Medulla oblongata (tissue), 1 donor: ENCODE data around the gene ADARB2.

Source experiments
- DNase-seq: peaks from one replicate; pipeline ENCODE4 v3.0.0-alpha.2; 2015; ENCODE audit errors: extremely low spot score

ADARB2 gene

DNA sequence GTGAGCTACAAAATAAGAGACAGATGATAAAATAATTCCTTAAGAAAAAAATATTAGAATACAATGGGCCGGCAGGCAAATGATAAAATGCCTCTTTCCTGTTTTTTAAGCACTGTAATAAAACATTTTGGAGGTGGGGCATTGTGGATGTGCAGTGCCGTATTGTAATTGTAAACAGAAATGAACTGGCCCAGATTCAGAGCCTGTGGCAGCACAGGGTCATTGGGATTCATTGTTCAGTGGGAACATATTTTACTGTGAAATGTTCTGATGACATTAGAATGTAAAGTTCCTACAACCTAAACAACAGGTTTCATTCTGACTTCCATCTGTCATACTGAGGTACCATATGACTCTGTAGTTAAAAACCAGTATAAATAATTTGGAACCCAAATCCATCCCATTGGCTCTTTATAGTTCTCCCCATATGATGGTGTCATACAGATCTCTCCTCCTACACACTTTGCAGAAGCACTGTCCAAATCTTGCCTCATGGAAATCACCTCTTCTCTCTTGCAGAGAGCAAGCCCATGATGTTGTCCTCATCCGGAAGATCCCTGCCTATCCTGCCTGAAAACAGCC lies 416.5 kb downstream of the ADARB2 start:
- no peak for DNase-seq

DNA sequence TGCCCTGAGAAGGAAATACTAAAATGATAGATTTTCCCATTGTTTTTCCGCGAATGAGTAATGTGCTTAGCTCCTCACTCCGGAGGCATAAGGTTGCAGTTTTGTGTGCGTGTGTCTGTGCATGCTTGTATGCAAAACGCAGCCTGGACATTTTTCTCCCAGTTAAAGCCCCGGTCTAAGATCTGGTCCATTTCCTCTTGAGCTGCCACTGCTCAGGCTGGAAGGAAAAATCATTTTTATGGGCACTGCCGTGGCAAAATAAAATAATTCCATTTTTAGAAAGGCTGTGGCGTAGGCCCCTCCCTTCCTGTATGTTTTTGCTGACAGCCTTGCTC lies 420.5 kb downstream of the ADARB2 start:
- no peak for DNase-seq

DNA sequence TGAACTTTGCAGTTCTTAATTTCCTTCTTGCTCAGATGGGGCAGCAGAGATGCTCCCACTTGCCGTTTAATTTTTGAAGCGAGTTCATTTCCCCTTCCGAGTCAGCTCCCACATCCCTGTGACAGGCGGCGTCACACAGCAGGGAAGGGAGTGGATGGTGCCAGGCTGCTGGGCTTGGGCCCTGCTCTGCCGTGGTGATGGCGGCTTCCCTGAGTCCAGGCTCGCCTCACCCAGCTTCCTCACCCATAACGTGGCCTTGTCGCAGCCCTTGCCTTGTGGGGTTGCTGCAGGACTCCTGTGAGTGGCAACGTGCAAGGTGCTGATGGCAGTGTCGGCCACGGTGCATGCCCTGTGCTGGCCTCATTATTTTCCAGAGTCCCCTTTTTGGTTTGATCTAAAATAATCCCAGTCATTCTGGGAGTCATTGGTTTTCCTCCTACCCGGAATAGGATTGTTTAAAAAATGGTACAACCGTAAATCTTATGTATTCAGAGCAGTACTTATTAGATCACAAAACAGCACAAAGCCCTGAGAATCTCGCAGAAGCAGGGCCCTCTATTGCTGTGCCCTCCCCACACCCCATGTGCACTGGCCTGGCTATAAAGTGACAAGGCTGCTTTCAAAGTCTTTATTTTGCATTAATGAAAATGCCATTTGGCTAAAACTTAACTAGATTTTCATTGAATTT lies 421.1 kb downstream of the ADARB2 start:
- peak; percentile 63 for DNase-seq

DNA sequence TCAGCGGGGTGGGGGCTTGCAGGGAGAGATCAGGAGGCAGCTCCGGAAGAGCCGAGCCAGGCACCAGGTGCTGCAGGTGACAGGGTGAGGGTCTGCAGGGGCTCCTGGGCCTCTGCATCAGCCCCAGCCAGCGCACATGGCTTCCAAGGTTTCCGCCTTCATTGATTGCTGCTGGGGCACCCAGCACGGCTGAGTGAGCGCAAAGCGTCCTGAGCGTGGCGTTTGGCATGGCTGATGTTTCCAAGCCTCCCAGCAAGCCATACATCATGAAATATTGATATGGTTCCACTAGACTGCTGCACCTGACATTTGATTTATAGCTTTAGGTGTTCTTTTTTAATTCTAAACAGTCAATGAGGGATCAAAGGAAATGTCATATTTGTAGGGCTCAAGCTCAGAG lies 422.1 kb downstream of the ADARB2 start:
- no peak for DNase-seq

DNA sequence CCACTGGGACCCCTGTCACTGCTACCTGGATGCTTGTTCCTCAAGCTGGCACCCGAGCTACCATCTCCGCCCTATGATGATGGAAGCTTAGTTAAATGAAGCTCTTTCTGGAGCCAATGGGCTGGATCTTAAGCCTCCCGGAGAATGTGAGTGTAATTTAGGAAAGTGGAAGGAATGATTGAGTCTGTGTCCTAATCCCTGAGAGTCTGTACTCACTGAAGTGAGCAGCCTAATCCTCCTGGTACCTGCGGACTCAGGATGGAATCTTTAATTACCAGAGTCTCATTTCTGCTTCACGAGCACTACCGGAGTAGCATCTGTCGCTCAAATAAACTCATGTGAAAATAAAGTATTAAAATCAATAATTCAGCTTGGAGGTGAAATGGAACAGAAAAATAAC lies 425.6 kb downstream of the ADARB2 start:
- DNase-seq = no peak

DNA sequence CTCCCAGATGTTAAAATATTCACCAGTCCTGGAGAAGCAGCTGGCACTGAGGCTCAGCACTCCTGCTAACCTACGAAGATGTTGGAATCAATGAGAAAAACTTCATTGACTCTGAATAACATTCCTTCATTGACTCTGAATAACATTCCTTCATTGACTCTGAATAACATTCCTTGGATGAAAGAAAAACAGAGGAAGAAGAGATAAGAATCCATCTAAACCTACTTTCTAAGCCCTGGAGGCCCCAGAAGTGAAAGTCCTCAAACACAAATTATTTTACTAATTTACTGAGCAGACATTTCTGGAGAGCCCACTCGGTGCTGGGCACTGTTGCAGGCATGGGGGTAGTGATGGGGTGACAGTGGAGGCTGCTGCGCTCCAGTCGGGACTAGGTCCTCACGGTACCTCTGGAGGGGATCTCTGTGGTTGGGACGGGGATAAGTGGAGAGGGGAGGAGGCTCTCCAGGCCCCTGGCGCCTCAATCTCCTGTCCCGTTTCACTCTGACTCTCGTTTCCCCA lies 427.0 kb downstream of the ADARB2 start:
- no peak for DNase-seq

DNA sequence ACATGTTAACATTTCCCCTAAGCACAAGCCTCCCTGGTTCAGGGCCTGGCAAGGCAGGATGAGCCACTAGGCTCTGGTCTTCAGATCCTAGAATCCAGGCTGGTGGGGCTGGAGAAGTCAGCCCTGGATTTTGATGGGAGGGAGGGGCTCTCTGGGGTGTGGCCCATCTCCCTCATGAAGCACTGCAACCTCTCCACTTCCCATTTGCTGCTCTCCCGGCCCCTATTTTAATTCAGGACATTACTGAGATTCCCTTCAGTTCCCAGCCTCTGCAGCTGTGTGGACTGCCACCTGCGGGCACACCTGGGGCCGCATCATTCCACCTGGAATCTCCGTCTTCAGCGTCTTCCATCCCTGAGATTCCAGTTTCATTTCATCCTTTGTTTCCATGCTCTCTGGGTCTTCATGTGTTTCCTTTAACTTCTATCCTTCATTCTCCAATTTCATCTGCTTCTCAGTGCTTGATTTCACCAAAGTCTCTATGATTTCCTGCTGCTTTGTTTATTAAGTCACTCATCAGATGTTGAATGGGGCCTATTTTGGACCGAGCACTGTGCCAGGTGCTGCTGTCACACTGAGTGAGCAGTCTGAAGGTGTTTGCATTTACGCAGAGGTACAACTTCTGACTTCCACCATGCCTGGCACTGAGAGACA lies 427.6 kb downstream of the ADARB2 start:
- no peak for DNase-seq

DNA sequence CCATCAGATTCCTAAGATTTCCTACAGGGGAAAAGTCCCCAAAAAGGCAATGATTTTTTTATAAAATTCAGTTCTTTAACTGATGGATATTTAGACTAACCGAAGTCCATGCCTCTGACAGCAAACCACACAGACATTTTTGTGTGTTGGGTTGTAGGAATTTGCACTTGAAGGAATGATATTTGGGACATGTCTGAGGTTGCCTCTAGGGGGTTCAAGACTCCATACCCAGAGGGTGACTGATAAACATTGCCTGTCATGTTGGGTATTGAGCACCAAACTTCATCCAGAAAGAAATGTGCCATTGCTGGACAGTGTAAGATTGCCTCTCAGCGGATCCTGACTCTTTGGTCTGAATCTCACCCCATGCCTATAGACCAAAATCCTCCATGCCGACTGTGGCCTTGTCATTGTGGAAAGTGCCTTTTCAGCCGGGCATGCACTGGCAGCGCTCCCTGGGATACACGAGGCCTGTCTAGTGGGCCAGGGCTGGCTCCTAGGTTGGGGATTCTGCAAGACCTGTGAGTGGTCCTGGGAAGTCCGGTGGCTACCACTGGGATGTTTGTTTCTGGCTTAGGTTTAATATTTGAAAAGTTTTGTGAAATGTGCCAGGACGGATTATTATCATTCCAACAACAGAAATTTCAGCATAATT lies 428.2 kb downstream of the ADARB2 start:
- DNase-seq = no peak

DNA sequence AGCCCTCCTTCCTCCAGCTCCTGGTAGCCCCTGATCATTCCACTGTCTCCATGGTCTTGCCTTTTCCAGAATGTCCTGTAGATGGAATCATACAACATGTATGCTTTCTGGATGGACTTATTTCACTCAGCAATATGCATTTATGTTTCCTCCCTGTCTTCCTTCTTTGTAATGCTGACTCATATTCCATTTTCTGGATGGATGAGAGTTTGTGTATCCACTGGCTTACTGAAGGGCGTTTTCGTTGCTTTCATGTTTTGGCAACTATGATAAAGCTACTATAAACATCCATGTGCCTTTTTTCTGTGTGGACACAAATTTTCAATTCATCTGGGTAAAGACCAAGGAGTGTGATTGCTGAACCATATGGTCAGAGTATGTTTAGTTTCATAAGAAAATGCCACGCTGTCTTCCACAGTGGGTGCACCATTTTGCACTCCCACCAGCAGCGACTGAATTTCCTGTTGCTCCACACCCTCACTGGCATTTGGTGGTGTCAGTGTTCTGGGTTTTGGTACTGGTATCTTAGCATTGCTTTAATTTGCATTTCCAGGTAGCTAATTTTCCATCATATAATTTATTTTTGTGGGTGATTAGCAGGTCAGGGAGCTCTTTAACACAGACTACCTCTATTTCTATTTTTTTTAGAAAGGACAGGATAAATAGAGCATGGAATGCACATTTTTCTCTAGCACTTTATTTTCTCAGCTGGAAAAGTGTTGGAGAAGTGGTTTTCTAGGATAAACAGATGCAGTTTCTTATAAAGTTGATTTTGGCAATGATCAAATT lies 429.0 kb downstream of the ADARB2 start:
- no peak for DNase-seq

DNA sequence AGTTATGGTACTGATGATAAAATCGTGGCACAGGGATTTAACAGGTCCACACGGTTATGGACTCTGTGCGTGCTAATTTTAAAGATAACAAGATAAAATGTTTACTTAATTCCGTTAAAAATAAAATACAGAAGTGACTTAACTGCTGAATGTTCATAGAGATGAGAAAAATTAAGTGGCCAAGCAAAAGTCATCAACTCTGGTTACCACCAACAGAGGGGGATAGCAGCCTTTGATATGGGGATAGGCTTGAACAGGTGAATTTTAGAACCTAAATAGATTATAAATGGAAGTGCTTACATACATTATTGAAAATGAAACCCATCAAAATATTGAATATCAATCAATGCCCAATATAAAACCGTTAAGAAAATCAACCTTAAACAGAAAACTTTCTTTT lies 436.2 kb downstream of the ADARB2 start:
- DNase-seq = peak; percentile 46

DNA sequence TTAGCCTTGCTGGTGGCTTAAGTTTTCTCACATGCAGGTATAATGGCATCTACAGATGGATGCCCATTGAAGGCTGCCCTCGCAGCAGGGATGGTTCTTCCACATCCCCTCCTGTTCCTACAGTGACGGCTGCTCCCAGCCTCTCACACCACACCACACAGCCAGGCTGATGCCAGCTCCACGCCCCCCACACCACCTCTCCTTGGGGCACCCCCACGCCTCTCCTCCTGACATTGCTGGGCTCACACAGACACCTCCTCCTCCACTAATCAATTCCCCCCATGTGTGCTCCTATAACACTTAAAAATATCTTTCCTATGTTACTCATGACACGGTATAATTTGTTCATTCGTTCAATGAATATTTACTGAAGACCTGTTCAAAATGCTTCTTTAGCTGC lies 437.1 kb downstream of the ADARB2 start:
- no peak for DNase-seq

DNA sequence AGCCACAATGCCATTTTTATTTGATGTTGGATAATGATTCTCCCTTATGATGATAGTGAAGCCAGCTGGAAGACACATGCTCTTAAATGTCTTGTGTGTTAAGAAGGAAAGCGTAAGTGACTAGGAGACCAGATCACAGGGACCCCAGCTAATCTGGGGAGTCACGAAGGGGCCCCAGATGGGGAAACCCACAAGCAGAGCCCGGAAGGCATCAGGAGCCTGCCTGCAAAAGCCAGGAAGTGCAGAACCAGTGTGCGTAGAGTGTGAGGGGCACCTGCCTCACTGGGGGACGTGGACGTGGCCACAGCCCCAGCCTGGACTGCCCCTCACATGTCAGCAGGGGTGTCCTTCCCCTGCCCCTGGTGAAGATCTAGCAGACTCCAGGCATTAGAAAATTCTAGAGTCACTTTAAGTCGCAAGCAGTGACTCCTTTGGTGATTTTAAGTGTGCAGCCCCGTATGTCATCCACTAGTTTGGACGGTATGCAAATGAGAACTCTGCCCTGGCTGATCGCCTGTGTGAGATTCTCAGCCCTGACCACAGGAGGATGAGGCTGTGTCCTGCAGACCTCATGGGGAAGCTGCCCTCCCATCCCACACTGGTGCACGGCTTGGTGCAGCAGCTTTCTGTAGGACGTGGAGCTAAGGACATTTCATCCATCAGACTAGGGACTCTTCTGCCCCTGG lies 438.1 kb downstream of the ADARB2 start:
- DNase-seq = no peak

DNA sequence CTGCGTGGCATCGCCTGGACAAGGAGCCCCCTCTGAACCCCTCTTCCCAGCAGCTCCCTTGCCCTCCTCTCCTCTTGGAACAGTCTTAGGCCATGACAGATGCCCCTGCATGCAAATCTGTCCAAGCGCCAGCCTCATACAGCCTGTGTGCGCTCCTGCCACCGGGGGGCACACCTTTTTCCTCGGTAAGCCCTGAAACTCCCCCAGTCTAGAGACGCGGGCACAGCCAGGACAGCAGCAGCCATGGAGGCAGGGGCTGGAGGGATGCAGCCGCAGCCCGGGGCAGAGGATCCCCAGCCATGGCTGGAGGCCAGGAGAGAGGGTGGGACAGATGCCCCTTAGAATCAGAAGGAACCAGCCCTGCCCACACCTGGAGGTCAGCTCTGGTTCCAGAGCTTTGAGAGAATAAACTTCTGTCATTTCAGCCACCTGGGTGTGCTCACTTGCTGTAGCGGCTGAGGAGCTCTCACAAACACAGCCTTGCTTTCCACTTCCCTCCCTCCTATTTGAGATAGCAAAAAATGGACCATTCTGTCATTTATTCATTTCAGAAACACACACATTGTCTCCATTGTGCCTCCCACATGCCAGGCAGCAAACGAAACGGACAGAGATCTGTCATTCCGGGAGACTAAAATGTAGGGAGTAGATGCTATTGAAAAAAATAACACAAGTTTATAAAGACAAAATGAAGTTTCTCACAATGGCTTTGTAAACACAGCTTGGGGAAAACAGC lies 439.6 kb downstream of the ADARB2 start:
- DNase-seq = peak; percentile 44

DNA sequence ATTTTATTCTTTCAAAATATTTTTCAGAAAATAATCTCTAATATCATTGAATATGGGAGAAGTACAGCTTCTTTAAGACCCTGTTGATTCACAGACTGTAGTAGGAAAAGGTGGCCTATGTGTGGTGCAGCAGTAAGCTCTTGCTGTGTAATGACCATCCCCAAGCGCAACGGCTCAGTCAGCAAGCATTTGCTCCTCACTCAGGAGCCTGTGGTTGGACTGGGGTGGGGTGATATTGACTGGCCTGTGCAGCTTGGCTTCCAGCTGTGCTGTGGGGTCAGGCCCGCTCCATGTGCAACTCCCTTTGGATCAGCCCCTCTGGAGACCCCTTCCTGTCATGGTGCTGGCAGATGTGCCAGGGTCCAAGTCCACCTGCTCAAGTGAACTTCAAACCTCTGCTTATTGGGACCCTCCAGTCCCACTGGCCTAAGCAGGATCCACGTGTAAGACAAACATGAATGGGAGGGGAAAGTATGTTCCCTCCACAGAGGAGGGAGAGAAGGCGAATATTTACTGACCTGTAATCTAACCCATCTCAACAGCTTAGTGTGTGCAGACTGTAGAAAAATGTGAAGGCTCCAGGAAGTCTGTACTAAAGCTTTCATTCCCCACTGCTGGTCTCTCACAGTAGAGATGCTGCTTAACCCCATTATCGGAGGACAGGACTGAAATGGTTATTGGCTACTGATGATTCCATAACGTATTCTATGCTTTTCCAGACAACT lies 441.4 kb downstream of the ADARB2 start:
- DNase-seq = no peak

DNA sequence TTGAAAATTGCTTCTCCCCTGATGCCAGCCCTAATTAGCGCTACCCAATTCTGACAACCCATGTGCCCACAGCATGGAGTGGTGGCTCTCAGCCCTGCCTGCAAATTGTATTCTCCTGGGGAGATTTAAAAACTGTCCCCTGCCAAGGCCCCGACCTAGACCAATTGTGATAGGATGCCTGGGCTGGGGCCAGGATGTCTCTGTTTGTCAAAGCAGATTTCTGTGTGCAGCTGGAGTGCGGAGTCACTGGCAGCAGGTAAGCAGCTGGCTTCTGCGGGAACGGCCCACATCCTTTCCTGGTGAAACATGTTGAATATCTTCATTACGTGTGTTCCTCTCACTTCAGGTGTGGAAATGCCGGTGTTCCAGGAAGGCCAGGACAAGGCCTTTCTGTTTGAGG lies 442.6 kb downstream of the ADARB2 start:
- DNase-seq = no peak

DNA sequence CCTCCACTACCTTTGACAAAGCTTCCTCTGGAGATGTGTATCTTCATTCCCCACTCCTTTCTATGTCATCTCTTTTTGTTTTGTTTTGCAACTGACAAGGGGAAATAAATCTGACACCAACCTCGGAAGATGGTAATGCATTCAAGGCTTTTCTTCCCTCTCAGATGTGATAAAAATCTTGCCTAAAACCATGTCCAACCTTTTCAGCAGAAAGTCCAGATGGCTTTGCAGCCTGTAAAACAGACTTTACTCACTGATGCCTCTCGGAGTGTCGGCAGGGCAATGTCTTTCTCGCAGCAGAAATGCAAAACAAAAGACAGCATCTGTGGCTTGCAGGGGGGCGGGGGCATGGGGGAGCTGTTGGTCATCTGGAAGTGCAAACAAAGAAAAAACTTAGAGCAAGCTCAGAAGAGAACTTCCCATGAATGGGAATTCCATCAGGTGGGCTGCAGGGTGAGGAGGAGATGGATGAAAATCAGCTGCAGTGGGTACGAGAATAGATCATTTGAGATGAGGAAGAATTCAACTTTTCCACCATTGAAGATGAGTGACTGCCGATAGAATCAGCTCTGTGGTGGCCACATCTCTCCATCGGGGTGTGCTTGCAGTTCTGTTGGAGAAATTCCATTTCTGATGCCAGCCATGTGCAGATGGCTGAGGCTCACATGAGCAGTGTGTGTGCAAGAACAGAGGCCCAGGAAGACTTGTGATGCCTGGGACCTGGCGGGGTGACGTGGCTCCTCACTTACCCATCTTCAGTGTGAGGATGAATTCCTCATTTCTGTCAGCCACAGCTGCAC lies 443.5 kb downstream of the ADARB2 start:
- DNase-seq = peak; percentile 68

DNA sequence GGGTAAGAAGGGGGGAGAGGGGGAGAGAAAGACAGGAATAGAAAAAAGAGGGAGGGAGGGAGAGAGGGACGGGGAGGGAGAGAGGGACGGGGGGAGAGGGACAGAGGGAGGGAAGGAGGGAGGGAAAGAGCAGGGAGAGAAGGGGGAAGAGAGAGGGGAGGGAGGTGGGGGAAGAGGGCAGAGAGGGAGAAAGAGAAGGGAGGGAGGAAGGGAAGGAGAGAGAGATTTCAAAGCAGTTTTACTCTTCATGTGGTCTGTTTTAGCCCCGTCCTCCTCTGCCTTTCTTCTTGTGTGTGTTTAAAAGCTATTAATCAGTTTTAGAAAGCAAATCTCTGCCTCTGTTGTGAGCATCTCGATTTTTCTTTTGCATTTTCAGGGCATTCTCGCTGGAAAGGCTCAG lies 444.2 kb downstream of the ADARB2 start:
- peak; percentile 35 for DNase-seq

DNA sequence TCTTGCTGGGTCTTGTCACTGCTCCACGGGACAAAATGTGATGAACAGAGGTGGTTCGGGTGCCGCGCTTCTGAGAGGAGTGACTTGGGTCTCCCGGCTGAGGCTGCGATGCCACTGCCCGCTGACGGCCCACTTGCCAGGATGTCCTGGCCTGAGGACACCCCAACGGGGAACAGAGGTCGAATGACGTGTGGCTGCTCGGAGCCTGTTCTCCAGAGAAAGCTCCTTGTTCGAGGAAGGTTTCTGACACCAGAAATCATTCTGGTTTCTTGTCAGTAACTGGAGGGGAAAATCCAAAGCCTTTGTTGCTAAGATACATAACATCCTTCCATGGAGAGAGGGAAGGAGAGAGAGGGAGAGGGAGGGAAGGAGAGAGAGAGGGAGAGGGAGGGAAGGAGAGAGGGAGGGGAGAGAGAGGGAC lies 444.7 kb downstream of the ADARB2 start:
- peak; percentile 19 for DNase-seq
